Activated CD4-positive, alpha-beta T cell treated with anti-CD3 and anti-CD28 coated beads, Interleukin-2, amount 50 U/mL, for 1 hour (primary cell): ENCODE results near the gene PRDM2.
"Not testable (repeated sequence)": the region's sequence is repeated elsewhere in the genome, so short reads cannot be mapped to it uniquely, and the experiment has no call there.

Experiments
- DNase-seq: peaks from one replicate; pipeline ENCODE4 v3.0.0-alpha.2; 2020

The PRDM2 gene

GRCh38 chr1:13700521-13701270 lies 708 bp downstream of the PRDM2 start:
- DNase-seq = peak; percentile 50

DNA sequence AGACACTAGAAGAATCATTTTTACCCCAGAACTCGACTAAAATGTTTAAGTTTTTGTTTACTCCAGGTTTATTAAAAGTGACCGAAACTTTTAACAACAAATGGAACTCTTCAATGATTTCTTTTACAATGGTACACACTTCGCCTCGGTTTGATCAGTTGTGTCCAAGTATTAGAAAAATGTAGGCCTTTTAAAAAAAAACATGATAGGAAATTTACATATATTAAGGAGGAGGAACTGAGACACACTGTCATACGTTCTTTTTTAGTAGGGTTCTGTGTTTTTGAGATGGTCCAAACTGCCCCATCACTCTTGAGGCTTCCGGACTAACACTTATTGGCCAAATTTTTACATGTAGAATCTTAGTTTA lies 1.3 kb downstream of the PRDM2 start:
- no peak for DNase-seq

DNA sequence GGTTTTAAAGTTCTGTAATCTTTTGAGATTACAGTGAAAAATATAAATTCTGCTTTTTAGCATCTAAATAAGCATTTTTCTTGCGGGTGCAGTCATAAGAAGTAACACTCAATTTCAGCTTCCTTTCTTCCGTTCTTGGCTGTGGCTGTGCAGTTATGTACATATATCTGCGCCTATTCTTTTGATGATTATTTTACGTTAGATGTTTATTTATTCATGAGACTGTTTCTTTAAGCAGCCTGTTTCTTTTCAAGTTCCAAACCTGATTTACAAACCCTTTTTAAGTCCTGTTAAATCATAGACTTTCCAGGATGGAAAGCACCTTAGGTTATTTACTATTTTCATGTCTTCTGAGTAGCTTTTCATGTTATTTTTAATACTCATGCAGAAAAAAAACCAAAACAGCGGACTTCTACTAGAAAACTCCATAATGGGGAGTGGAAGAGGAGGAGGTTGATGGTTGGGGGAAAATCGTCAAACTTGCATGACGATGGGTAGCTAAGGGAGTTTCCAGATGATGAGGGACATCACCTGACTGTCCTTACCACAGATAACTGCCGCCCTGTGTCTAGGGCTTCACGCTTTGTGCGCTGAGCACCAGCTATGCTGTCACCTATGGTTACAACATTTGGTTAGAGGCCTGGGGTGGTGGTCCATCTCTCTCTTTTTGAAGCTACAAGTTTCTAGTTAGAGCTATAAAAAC lies 2.6 kb downstream of the PRDM2 start:
- peak; percentile 71 for DNase-seq

DNA sequence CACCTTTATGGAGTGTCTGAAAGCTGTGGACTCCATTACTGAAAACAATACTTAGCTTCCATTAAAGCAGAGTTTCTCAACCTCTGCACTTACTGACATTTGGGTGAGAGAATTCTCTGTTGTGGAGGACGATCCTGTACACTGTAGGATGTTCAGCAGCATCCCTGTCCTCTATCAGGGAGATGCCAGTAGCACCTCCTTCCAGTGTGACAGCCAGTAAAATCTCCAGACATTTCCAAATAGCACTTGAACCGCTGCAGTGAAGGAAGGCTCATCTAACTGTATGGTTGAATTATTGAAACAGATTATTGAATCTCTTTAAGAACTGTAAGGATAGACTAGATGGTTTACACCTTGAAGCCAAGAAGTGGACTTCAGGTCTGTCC lies 3.1 kb downstream of the PRDM2 start:
- DNase-seq = no peak

- DNase-seq = no peak
These were observed 3.8 kb downstream of the PRDM2 start for GRCh38 chr1:13703558-13704490.

- no peak for DNase-seq
These were observed 6.1 kb downstream of the PRDM2 start for GRCh38 chr1:13706046-13706445.

- no peak for DNase-seq
These were observed 7.2 kb downstream of the PRDM2 start for GRCh38 chr1:13707164-13707563.

- DNase-seq = no peak
These were observed 8.5 kb downstream of the PRDM2 start for GRCh38 chr1:13708380-13708982.

DNA sequence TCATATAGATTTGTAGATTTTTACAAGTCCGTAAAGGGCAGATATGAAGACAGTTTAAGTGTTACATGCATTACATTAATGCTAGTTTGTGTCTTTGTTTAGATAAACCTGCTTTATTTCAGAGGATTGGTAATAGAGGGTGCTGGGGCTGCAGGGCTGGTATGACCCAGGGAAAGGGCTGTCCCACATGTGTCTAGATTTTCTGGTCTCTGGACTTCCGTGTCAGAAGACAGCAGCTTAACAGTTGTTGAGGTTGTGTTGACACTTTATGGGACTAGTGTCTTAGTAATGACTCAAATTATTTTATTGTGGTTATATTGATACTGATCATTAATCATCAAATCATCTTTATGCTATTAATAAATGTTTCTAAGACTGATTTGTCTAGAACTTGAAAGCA lies 10.1 kb downstream of the PRDM2 start:
- no peak for DNase-seq

- no peak for DNase-seq
These were observed 14.9 kb downstream of the PRDM2 start for GRCh38 chr1:13714851-13715250.

- not testable (repeated sequence) for DNase-seq
These were observed 15.8 kb downstream of the PRDM2 start for GRCh38 chr1:13715616-13716287.

- DNase-seq = no peak
These were observed 22.9 kb downstream of the PRDM2 start for GRCh38 chr1:13722808-13723360.

GRCh38 chr1:13723810-13724209 lies 23.8 kb downstream of the PRDM2 start:
- no peak for DNase-seq

DNA sequence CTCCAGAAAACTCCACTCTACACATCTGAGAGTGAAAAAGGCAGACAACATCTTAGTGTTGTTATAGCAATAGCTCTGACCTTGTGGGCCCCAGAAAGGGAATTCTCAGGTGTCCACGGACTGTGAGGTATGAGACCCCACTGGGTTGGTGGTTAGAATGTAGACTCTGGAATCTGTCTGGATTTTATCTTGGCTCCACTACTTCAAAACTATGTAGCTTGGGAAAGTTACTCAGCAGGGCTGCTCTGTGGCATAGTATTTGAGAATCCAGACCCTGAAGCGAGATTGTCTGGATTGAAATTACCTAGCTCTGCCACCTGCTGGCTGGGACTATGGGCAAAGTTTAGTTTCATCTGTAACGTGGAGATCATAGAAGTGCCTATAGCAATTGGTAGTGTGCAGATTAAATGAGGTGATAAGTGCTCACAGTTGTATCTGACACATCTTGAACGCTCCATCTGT lies 25.8 kb downstream of the PRDM2 start:
- peak; percentile 67 for DNase-seq

DNA sequence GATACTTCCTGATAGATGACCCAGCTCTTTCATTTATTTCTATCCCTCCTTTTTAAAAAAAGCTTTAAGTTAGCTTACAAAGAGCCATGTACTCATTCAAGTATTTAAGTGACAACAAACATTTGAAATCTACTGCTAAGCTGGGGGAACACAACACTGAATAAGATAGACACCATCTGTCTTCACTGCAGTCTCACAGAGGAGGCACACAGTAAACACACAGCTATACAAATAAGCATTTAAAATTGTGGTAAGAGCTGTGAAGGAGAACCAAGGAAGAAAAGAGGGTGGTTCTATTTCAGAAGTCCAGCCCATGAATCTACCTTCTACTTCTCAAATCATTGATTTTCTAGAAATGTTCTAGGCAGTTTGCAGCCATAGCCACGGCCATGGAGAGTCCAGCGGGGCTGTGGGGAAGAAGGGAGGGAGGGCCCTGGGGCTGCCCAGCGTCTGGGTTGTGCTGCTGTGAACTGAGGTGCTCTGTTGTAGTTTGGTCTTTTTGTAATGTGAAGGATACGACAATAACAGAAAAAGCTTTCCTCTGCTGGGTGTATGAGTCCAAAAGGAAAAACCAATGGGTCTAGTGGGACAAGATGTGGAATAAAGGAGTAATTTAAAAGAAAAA lies 28.2 kb downstream of the PRDM2 start:
- no peak for DNase-seq

GRCh38 chr1:13730291-13730690 lies 30.3 kb downstream of the PRDM2 start:
- DNase-seq = no peak

GRCh38 chr1:13730751-13731482 lies 30.9 kb downstream of the PRDM2 start:
- peak; percentile 78 for DNase-seq

DNA sequence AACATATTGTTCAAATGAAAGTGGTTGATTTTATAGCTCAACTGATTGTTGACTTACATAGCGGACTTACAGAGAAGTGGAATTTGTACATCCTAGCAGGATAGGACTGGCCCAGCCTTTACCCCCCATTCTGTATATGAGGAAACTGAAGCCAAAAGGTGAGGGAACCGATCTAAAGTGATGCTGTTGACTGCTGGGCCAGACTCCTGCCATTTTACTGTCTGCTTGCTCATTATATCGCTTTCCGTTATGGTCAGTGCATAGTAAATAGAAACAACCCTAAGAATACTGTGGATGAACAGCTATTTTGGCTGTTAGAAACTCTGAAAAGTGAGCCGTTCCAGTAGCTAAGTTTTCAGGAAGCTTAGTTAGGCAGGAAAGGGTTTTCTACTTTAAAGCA lies 31.9 kb downstream of the PRDM2 start:
- no peak for DNase-seq

DNA sequence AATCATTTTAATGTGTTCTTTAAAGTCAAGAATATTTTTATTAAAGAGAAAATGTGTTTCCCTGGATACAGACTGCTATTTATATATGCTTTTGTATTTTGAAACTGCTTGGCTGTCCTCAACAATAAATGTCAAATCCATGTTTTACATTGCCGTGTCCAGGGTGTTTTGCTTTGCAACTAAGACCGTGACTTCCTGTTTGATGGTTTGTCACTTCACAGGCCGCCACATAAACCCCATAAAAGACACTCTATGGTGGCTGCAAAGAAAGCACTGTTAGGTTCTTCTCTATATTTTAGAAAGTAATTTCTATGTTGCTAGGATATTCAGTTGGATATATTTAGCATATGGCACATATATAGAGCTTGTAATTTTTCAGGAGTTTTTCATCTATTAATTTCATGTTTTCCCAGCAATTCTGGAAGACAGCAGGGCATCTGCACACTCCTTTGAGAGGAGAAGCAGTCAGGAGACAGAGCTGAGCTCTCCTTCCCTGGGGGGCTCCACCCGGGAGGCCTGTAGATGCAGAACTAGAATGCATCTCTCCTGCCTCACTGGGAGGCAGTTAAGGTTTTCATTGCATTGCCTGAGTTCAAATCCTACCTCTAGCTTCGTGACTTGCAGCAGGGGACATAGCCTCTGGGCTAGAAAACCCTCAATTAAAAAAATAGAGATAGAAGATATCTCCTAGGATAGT lies 33.1 kb downstream of the PRDM2 start:
- DNase-seq = peak; percentile 21

DNA sequence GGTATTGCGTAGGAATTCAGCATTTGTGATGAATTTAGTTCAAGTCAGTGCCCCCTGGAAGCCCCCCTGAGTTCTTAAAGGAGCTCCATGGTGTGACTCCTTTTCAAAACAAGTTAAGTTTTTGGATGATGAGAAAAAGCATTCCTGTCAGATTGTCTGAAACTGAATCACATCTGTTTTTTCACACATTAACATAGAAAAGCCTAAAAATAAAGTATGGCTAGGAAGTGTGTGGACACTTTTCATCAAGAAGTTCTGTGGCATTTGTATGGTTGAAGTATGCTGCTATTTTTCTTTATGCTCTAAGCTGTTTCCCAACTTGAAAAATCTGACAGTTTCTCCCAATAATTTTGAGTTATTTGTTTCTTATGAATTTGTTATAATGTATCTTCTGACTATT lies 33.7 kb downstream of the PRDM2 start:
- DNase-seq = no peak
